Measurements from ENCODE around the gene PTCH1.

DNA sequence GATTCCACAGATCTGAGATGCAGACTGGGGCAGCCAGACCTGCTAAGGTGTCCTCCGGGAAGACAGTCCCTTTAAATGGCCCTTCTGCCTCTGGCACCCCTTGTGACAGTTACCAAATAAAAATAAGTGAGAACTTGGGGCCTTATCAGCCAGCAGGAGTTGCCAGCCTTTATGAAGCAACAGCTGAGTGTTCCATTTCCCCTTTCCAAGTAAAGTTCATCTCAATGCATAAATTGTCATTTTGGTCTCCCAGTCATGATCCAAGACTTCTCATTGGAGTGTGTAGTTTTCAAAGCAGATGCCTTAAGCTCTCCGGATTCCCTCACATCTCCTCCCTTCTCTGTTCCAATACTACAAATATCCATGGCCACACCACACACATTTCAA lies 4.1 kb downstream of the PTCH1 start:
- TF ChIP-seq CTCF (IDR thresholded peaks at IDR 0.05) (no peak), POLR2AphosphoS5 (IDR thresholded peaks at IDR 0.05) (no peak)

Measured in prostate gland (tissue), 2 donors.